ENCODE data around the gene HS3ST4. TPM values are rescaled to one million over a fixed set of nuclear protein-coding genes. Genes with fewer than 3 reads are reported as not detected.

Gene HS3ST4
- total and polyA plus RNA-seq, 2 donors (not counting 1 experiment from before 2014, with no cell fraction given), result not detected

GRCh38 chr16:25716186-25716585 is 24.4 kb downstream of the HS3ST4 start:
- H2AFZ ChIP-seq (ENCODE audit: insufficient read depth, low read depth, low read length, poor library complexity, severe bottlenecking), result no peak overlapping the region
- H3K4me1 Mint-ChIP-seq, result no peaks in the 10 kb centered on the region
- 79% methylated on average over 2 of the region's 2 CpGs for WGBS (ENCODE audit: insufficient coverage)
- H3K9ac ChIP-seq (ENCODE audit: low read length), result no peak overlapping the region
- H3K79me2 ChIP-seq (ENCODE audit: control insufficient read depth, insufficient read depth, low read length), result no peaks in the 10 kb centered on the region
- no peak overlapping the region for H3K4me3 Mint-ChIP-seq
- no peaks in the 10 kb centered on the region for H3K9me3 Mint-ChIP-seq (ENCODE audit: insufficient read depth)
- H3K36me3 ChIP-seq (replicated peaks in 1 of 2; ENCODE audit: control extremely low read depth in 1 of 2, control insufficient read depth in 1 of 2, extremely low read depth in 1 of 2, insufficient read depth in 2 of 2, low read length in 1 of 2), result no peaks in the 10 kb centered on the region
- H3K4me1 ChIP-seq (ENCODE audit: control insufficient read depth in 2 of 2, insufficient read depth in 2 of 2, low read length in 2 of 2), result no peaks in the 10 kb centered on the region
- no peaks in the 10 kb centered on the region for H4K20me1 ChIP-seq (ENCODE audit: control insufficient read depth, insufficient read depth, low read length, poor library complexity, severe bottlenecking)
- intact Hi-C loops (cut with micrococcal nuclease), result no loop called here
- H3K27ac Mint-ChIP-seq, result no peak overlapping the region
- H3K27me3 ChIP-seq (replicated peaks in 1 of 4; ENCODE audit: control extremely low read depth in 1 of 4, control insufficient read depth in 3 of 4, insufficient read depth in 4 of 4, low read length in 3 of 4), result peaks cover 0 to 3% (median 2%) of the 10 kb centered on the region in 4 experiments
- ATAC-seq (ENCODE audit: low read depth) (no peak), DNase-seq (no peak)
- H3K9me3 ChIP-seq (ENCODE audit: control extremely low read depth in 1 of 3, control insufficient read depth in 2 of 3, insufficient read depth in 1 of 3, low read length in 2 of 3), result no peaks in the 10 kb centered on the region
- no peak overlapping the region for H3K4me3 ChIP-seq (ENCODE audit: control extremely low read depth in 1 of 5, extremely low read depth in 1 of 5, insufficient read depth in 1 of 5, low read depth in 2 of 5, low read length in 4 of 5)
- ChIA-PET CTCF (no interaction called here), POLR2A (no interaction called here)
- no peak for TF ChIP-seq EZH2 (IDR thresholded peaks at IDR 0.05; ENCODE audit: borderline replicate concordance, insufficient read depth, low read depth, low read length, poor library complexity, severe bottlenecking)
- TF ChIP-seq, protein P1, sequence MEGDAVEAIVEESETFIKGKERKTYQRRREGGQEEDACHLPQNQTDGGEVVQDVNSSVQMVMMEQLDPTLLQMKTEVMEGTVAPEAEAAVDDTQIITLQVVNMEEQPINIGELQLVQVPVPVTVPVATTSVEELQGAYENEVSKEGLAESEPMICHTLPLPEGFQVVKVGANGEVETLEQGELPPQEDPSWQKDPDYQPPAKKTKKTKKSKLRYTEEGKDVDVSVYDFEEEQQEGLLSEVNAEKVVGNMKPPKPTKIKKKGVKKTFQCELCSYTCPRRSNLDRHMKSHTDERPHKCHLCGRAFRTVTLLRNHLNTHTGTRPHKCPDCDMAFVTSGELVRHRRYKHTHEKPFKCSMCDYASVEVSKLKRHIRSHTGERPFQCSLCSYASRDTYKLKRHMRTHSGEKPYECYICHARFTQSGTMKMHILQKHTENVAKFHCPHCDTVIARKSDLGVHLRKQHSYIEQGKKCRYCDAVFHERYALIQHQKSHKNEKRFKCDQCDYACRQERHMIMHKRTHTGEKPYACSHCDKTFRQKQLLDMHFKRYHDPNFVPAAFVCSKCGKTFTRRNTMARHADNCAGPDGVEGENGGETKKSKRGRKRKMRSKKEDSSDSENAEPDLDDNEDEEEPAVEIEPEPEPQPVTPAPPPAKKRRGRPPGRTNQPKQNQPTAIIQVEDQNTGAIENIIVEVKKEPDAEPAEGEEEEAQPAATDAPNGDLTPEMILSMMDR (IDR thresholded peaks at IDR 0.05), result no peak
- no peak overlapping the region for H3K27ac ChIP-seq (ENCODE audit: low read length in 2 of 2)
- peaks cover 7% of the 10 kb centered on the region for H3K27me3 Mint-ChIP-seq
- no peak overlapping the region for H3K4me2 ChIP-seq (replicated peaks; ENCODE audit: low read depth, low read length, poor library complexity, severe bottlenecking)

DNA sequence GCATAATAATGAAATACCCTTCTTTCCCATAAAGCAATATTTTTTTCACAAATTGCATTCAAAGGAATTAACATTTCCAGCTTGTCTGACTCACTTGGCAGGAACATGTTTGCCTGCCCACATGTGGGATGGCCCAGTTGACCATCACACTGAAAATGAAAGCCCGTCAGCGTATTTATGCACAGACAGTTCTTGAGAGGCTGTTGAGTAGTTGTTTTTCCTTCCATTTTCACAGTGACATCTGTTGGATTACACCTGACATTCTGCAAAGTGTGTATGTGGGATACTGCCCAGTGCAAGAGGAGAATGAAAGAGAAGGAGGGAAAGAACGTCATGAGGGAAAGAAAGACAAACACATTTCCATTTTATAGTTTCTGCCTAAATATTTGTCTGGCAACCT is 29.7 kb downstream of the HS3ST4 start:
- Histone ChIP-seq H3K27me3 (replicated peaks in 1 of 4; ENCODE audit: control extremely low read depth in 1 of 4, control insufficient read depth in 3 of 4, insufficient read depth in 4 of 4, low read length in 3 of 4) (peaks cover 0 to 3% (median 0%) of the 10 kb centered on the region in 4 experiments), H3K4me1 (ENCODE audit: control insufficient read depth in 2 of 2, insufficient read depth in 2 of 2, low read length in 2 of 2) (no peaks in the 10 kb centered on the region), H3K9me3 (ENCODE audit: control extremely low read depth in 1 of 3, control insufficient read depth in 2 of 3, insufficient read depth in 1 of 3, low read length in 2 of 3) (no peaks in the 10 kb centered on the region), H3K27ac (ENCODE audit: low read length in 2 of 2) (no peak overlapping the region), H4K20me1 (ENCODE audit: control insufficient read depth, insufficient read depth, low read length, poor library complexity, severe bottlenecking) (no peaks in the 10 kb centered on the region), H3K36me3 (replicated peaks in 1 of 2; ENCODE audit: control extremely low read depth in 1 of 2, control insufficient read depth in 1 of 2, extremely low read depth in 1 of 2, insufficient read depth in 2 of 2, low read length in 1 of 2) (no peaks in the 10 kb centered on the region), H3K79me2 (ENCODE audit: control insufficient read depth, insufficient read depth, low read length) (no peaks in the 10 kb centered on the region), H3K4me3 (ENCODE audit: control extremely low read depth in 1 of 5, extremely low read depth in 1 of 5, insufficient read depth in 1 of 5, low read depth in 2 of 5, low read length in 4 of 5) (no peak overlapping the region), H2AFZ (ENCODE audit: insufficient read depth, low read depth, low read length, poor library complexity, severe bottlenecking) (no peak overlapping the region), H3K9ac (ENCODE audit: low read length) (no peak overlapping the region), H3K4me2 (replicated peaks; ENCODE audit: low read depth, low read length, poor library complexity, severe bottlenecking) (no peak overlapping the region)
- ATAC-seq (ENCODE audit: low read depth) (no peak), DNase-seq (no peak)
- Mint-ChIP-seq H3K27ac (no peak overlapping the region), H3K4me3 (no peak overlapping the region), H3K4me1 (no peaks in the 10 kb centered on the region), H3K27me3 (no peaks in the 10 kb centered on the region), H3K9me3 (ENCODE audit: insufficient read depth) (no peaks in the 10 kb centered on the region)
- ChIA-PET CTCF (no interaction called here), POLR2A (no interaction called here)
- intact Hi-C loops (cut with micrococcal nuclease), result no loop called here
- WGBS (ENCODE audit: insufficient coverage), result 100% methylated on average over 2 of the region's 3 CpGs
- TF ChIP-seq, protein P1 (IDR thresholded peaks at IDR 0.05), result no peak
- no peak for TF ChIP-seq EZH2 (IDR thresholded peaks at IDR 0.05; ENCODE audit: borderline replicate concordance, insufficient read depth, low read depth, low read length, poor library complexity, severe bottlenecking)

All from B cell (primary cell).